ENCODE data around the gene SYNCRIP. TPM values are rescaled to one million over a fixed set of nuclear protein-coding genes. Genes with fewer than 3 reads are reported as not detected.

SYNCRIP gene
- 93.6 TPM for total RNA-seq (ENCODE audit: unreplicated experiment)
- long read RNA-seq, full-length matches to known transcripts: 15 of 49 reads
- long read RNA-seq, partial matches to known transcripts: 27 of 49 reads
- long read RNA-seq, other reads (novel, unspliced or antisense): 7 of 49 reads

- H3K27ac Mint-ChIP-seq (ENCODE audit: unreplicated experiment): peak within 1 kb of the TSS; percentile 97
- H3K27me3 Mint-ChIP-seq (ENCODE audit: unreplicated experiment): peaks cover 23% of the 10 kb centered on the region
- H3K4me1 Mint-ChIP-seq (ENCODE audit: low read depth, unreplicated experiment): peaks cover 27% of the 10 kb centered on the region
- H3K9me3 Mint-ChIP-seq (ENCODE audit: unreplicated experiment): peaks cover 31% of the 10 kb centered on the region
- peak; percentile 99 for DNase-seq
- H3K36me3 Mint-ChIP-seq (ENCODE audit: unreplicated experiment): peaks cover 3% of the 10 kb centered on the region
- no peak for TF ChIP-seq CTCF (IDR thresholded peaks at IDR 0.05; ENCODE audit: partially characterized antibody, unreplicated experiment)
- peak within 1 kb of the TSS; percentile 97 for H3K4me3 Mint-ChIP-seq (ENCODE audit: unreplicated experiment)
Measured at GRCh38 chr6:85642774-85643536, at the start of gene SYNCRIP. TSS of gene SYNCRIP (minus strand) at chr6:85642886. CDS start at chr6:85641439, 1,447 bp downstream.

- TF ChIP-seq CTCF (IDR thresholded peaks at IDR 0.05; ENCODE audit: partially characterized antibody, unreplicated experiment): no peak
- no peaks in the 10 kb centered on the region for H3K4me1 Mint-ChIP-seq (ENCODE audit: low read depth, unreplicated experiment)
- peaks cover 2% of the 10 kb centered on the region for H3K9me3 Mint-ChIP-seq (ENCODE audit: unreplicated experiment)
- no peak overlapping the region for H3K4me3 Mint-ChIP-seq (ENCODE audit: unreplicated experiment)
- H3K36me3 Mint-ChIP-seq (ENCODE audit: unreplicated experiment): no peaks in the 10 kb centered on the region
- DNase-seq: no peak
- H3K27me3 Mint-ChIP-seq (ENCODE audit: unreplicated experiment): no peaks in the 10 kb centered on the region
- H3K27ac Mint-ChIP-seq (ENCODE audit: unreplicated experiment): no peak overlapping the region
Measured at GRCh38 chr6:85691478-85691877, 48.8 kb upstream of the SYNCRIP start.

- DNase-seq: no peak
- Mint-ChIP-seq H3K4me3 (ENCODE audit: unreplicated experiment) (no peak overlapping the region), H3K4me1 (ENCODE audit: low read depth, unreplicated experiment) (no peaks in the 10 kb centered on the region), H3K36me3 (ENCODE audit: unreplicated experiment) (no peaks in the 10 kb centered on the region), H3K27ac (ENCODE audit: unreplicated experiment) (no peak overlapping the region), H3K27me3 (ENCODE audit: unreplicated experiment) (no peaks in the 10 kb centered on the region), H3K9me3 (ENCODE audit: unreplicated experiment) (peaks cover 2% of the 10 kb centered on the region)
- no peak for TF ChIP-seq CTCF (IDR thresholded peaks at IDR 0.05; ENCODE audit: partially characterized antibody, unreplicated experiment)
Measured at GRCh38 chr6:85690071-85690470, 47.4 kb upstream of the SYNCRIP start.

- peaks cover 2% of the 10 kb centered on the region for H3K9me3 Mint-ChIP-seq (ENCODE audit: unreplicated experiment)
- H3K27me3 Mint-ChIP-seq (ENCODE audit: unreplicated experiment): no peaks in the 10 kb centered on the region
- H3K4me3 Mint-ChIP-seq (ENCODE audit: unreplicated experiment): no peak overlapping the region
- DNase-seq: no peak
- H3K27ac Mint-ChIP-seq (ENCODE audit: unreplicated experiment): no peak overlapping the region
- H3K4me1 Mint-ChIP-seq (ENCODE audit: low read depth, unreplicated experiment): no peaks in the 10 kb centered on the region
- no peaks in the 10 kb centered on the region for H3K36me3 Mint-ChIP-seq (ENCODE audit: unreplicated experiment)
- TF ChIP-seq CTCF (IDR thresholded peaks at IDR 0.05; ENCODE audit: partially characterized antibody, unreplicated experiment): no peak
Measured at GRCh38 chr6:85685713-85686112, 43.0 kb upstream of the SYNCRIP start.

- no peaks in the 10 kb centered on the region for H3K4me1 Mint-ChIP-seq (ENCODE audit: low read depth, unreplicated experiment)
- H3K4me3 Mint-ChIP-seq (ENCODE audit: unreplicated experiment): no peak overlapping the region
- H3K27ac Mint-ChIP-seq (ENCODE audit: unreplicated experiment): no peak overlapping the region
- TF ChIP-seq CTCF (IDR thresholded peaks at IDR 0.05; ENCODE audit: partially characterized antibody, unreplicated experiment): no peak
- no peak for DNase-seq
- H3K36me3 Mint-ChIP-seq (ENCODE audit: unreplicated experiment): no peaks in the 10 kb centered on the region
- no peaks in the 10 kb centered on the region for H3K27me3 Mint-ChIP-seq (ENCODE audit: unreplicated experiment)
- H3K9me3 Mint-ChIP-seq (ENCODE audit: unreplicated experiment): peaks cover 2% of the 10 kb centered on the region
Measured at GRCh38 chr6:85684809-85685171, 42.1 kb upstream of the SYNCRIP start.

Measured in glutamatergic neuron (in vitro differentiated cells).